ENCODE data around the gene INTS14.
A peak's percentile ranks its signal among the peaks of the same experiment; 100 is the strongest.

INTS14 gene
- 23.3 to 25.9 (median 23.4) reads per million in 3 donors for total RNA-seq

DNA sequence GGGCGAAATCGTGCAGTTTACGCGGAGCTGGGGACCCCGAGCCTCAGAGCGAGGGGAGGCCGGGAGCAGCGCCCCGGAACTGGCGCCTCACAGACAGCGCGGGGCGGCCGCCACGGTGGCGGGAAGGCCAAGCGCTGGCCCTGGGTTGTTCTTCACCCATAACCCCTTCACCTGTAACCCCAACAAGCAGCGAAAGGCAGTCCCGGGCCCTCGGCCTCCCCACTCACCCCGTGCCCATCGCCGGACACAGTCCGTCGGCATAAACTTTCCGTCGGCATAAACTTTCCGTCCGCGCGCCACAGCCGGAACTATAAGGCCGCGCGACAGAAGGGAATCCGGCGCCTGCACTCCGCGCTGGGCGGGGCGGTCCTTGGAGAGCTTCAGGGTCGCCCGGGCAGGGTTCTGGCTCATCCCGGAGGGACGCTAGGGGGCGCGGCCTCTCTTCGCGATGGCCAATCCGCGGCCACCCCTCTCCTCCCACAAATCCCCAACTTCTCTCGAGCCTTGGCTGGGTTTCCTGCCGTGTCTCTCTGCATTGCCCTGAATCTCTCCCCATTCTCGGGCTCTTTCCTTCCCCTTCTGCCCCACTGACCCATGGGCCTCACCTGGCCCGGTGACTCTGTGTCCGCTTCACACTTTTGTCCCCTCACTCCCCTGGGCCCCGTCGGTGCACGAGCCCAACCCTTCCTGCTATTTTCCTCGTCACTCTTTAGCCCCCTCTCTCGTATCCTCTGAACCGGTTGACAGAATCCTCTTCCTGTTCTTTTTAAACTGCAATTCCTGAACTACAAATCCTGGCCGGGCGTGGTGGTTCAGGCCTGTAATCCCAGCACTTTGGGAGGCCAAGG lies at the start of gene INTS14:
Gene INTS14 (minus strand): TSS at position 261 of the 848 bp plus-strand sequence. CDS start 3,751 bp downstream, outside the sequence.
- no peaks in the 10 kb centered on the region for H3K36me3 ChIP-seq (ENCODE audit: control insufficient read depth, insufficient read depth, low read length)
- H3K9me3 ChIP-seq (ENCODE audit: control insufficient read depth, low read length) = no peaks in the 10 kb centered on the region
- peak; percentile 84 to 87 (median 84) for DNase-seq
- H3K27ac ChIP-seq (ENCODE audit: insufficient read depth, low read length, poor library complexity, severe bottlenecking) = peak within 1 kb of the TSS; percentile 84
- peak within 1 kb of the TSS; percentile 73 for H3K4me3 ChIP-seq (ENCODE audit: insufficient read depth, low read depth, low read length, poor library complexity, severe bottlenecking)
- H3K4me1 ChIP-seq (ENCODE audit: control insufficient read depth, insufficient read depth, low read length, poor library complexity, severe bottlenecking) = peaks cover 13% of the 10 kb centered on the region
- H3K27me3 ChIP-seq (replicated peaks; ENCODE audit: control insufficient read depth, insufficient read depth, low read length, poor library complexity, severe bottlenecking) = no peaks in the 10 kb centered on the region

DNA sequence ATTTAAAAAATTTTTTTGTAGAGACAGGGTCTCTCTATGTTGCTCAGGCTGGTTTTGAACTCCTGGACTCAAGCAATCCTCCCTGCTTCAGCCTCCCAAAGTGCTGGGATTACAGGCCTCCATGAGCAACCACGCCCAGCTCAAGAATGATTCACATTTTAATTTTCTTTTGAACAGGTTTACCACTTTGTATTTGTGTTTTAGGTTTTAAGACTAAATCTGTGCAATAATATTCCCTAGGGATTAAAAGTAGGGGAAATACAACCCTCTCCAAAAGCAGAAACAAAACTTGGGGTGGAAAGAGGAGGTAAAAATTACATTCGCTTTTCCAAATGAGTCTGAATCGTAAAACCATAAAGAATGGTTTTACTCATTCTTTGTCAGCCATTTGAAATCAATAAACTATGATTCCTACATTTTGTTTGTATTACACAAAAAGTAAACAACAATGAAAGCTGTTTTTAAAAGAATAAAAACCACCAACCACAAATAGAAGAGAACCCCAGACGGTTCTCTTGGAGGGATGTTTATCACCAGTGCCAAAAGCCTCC lies 48.6 kb upstream of the INTS14 start:
- no peaks in the 10 kb centered on the region for H3K27me3 ChIP-seq (replicated peaks; ENCODE audit: control insufficient read depth, insufficient read depth, low read length, poor library complexity, severe bottlenecking)
- no peaks in the 10 kb centered on the region for H3K9me3 ChIP-seq (ENCODE audit: control insufficient read depth, low read length)
- no peaks in the 10 kb centered on the region for H3K4me1 ChIP-seq (ENCODE audit: control insufficient read depth, insufficient read depth, low read length, poor library complexity, severe bottlenecking)
- peaks cover 45% of the 10 kb centered on the region for H3K36me3 ChIP-seq (ENCODE audit: control insufficient read depth, insufficient read depth, low read length)
- no peak for DNase-seq
- H3K4me3 ChIP-seq (ENCODE audit: insufficient read depth, low read depth, low read length, poor library complexity, severe bottlenecking) = no peak overlapping the region
- H3K27ac ChIP-seq (ENCODE audit: insufficient read depth, low read length, poor library complexity, severe bottlenecking) = no peak overlapping the region

DNA sequence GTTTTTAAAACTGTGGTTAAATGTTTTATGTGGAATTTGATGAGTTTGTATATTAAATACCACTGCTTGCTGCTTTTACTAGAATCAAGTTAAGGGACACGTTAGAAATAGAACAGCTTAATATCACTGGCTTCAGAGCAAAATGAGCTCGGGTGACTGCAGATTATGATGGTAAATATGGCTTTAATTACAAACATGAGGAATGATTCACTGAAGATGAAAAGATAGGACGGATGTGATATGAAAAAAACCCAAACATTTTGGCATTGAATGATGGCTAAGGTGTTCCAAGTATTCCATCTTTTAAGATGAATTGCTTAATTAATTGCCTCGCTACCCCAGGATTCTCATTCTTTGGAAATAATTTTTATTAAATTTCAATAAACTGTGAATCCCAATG lies 44.5 kb upstream of the INTS14 start:
- Histone ChIP-seq H3K27me3 (replicated peaks; ENCODE audit: control insufficient read depth, insufficient read depth, low read length, poor library complexity, severe bottlenecking) (no peaks in the 10 kb centered on the region), H3K4me1 (ENCODE audit: control insufficient read depth, insufficient read depth, low read length, poor library complexity, severe bottlenecking) (no peaks in the 10 kb centered on the region), H3K9me3 (ENCODE audit: control insufficient read depth, low read length) (no peaks in the 10 kb centered on the region), H3K36me3 (ENCODE audit: control insufficient read depth, insufficient read depth, low read length) (peaks cover 19% of the 10 kb centered on the region), H3K27ac (ENCODE audit: insufficient read depth, low read length, poor library complexity, severe bottlenecking) (no peak overlapping the region), H3K4me3 (ENCODE audit: insufficient read depth, low read depth, low read length, poor library complexity, severe bottlenecking) (no peak overlapping the region)
- no peak for DNase-seq

DNA sequence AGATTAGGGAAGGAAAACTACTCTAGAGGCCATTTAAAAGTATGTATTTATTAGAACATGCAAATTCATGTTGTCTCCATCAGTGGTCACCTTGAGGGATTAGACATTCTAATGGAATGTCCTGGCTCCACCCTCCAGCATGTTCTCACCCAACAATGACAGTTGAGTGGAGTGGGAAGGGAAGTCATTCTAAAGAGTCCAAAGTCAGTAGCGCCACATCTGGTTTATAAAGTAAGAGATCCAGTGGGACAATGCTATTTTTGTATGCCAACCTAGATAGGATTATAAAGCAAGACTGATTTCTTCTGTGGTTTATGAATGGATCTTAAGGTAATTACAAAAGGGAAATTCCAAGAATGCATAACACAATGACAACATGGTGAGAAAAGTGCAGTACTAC lies 44.1 kb upstream of the INTS14 start:
- Histone ChIP-seq H3K27ac (ENCODE audit: insufficient read depth, low read length, poor library complexity, severe bottlenecking) (no peak overlapping the region), H3K36me3 (ENCODE audit: control insufficient read depth, insufficient read depth, low read length) (peaks cover 19% of the 10 kb centered on the region), H3K9me3 (ENCODE audit: control insufficient read depth, low read length) (no peaks in the 10 kb centered on the region), H3K4me1 (ENCODE audit: control insufficient read depth, insufficient read depth, low read length, poor library complexity, severe bottlenecking) (no peaks in the 10 kb centered on the region), H3K27me3 (replicated peaks; ENCODE audit: control insufficient read depth, insufficient read depth, low read length, poor library complexity, severe bottlenecking) (no peaks in the 10 kb centered on the region), H3K4me3 (ENCODE audit: insufficient read depth, low read depth, low read length, poor library complexity, severe bottlenecking) (no peak overlapping the region)
- no peak for DNase-seq

DNA sequence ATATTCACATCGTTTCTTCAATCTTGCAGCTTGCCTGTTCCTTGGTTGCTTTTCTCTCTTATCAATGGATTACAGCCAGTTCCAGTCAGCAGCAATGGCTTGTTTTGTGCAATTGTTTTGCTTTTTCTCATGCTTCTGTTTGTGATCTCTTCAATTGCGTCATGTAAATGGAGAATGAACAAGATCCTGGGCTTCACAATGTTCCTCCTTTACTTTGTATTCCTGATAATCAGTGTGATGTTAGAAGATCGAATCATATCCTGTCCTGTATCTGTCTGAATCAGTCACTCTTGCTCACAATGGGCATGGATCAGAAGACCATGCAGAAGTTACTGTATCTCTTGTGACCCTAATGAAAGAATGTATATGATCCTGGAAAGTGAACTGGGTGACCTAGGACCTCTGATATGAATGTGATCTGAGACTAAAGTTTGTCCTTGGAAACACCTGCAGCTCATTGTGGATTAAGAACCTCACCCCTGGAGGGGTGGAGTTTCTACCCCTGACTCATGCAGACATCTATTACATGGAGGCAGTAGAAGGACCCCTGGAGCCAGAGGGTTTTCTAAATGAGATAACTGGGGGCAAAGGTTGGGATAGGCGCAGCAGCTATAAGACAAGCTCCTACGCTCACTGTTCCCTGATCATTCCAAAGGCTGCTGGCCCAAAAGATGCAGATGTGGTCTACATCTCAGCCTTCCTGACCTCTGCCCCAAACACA lies 43.0 kb upstream of the INTS14 start:
- H3K27me3 ChIP-seq (replicated peaks; ENCODE audit: control insufficient read depth, insufficient read depth, low read length, poor library complexity, severe bottlenecking) = no peaks in the 10 kb centered on the region
- no peak overlapping the region for H3K27ac ChIP-seq (ENCODE audit: insufficient read depth, low read length, poor library complexity, severe bottlenecking)
- H3K9me3 ChIP-seq (ENCODE audit: control insufficient read depth, low read length) = no peaks in the 10 kb centered on the region
- peaks cover 19% of the 10 kb centered on the region for H3K36me3 ChIP-seq (ENCODE audit: control insufficient read depth, insufficient read depth, low read length)
- no peaks in the 10 kb centered on the region for H3K4me1 ChIP-seq (ENCODE audit: control insufficient read depth, insufficient read depth, low read length, poor library complexity, severe bottlenecking)
- DNase-seq = no peak
- no peak overlapping the region for H3K4me3 ChIP-seq (ENCODE audit: insufficient read depth, low read depth, low read length, poor library complexity, severe bottlenecking)

DNA sequence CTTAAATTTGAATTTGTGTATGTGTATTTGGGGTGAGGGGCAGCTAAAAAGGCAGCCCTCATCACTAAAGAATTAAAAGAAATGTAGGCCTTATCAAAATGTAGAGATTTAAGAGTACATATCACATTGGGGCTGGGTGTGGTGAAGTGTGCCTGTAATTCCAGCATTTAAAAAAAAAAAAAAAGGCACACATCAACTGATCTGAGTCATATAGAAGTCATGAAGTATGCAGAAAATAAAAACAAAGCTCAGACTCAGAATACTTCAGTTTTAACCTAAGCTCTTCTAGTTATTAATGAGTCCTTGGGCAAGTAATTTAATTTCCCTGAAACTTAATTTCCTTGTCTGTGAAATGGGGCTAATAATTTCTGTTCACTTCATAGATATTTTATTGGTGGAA lies 42.4 kb upstream of the INTS14 start:
- Histone ChIP-seq H3K36me3 (ENCODE audit: control insufficient read depth, insufficient read depth, low read length) (peaks cover 17% of the 10 kb centered on the region), H3K4me1 (ENCODE audit: control insufficient read depth, insufficient read depth, low read length, poor library complexity, severe bottlenecking) (no peaks in the 10 kb centered on the region), H3K27me3 (replicated peaks; ENCODE audit: control insufficient read depth, insufficient read depth, low read length, poor library complexity, severe bottlenecking) (no peaks in the 10 kb centered on the region), H3K27ac (ENCODE audit: insufficient read depth, low read length, poor library complexity, severe bottlenecking) (no peak overlapping the region), H3K4me3 (ENCODE audit: insufficient read depth, low read depth, low read length, poor library complexity, severe bottlenecking) (no peak overlapping the region), H3K9me3 (ENCODE audit: control insufficient read depth, low read length) (no peaks in the 10 kb centered on the region)
- DNase-seq = no peak

DNA sequence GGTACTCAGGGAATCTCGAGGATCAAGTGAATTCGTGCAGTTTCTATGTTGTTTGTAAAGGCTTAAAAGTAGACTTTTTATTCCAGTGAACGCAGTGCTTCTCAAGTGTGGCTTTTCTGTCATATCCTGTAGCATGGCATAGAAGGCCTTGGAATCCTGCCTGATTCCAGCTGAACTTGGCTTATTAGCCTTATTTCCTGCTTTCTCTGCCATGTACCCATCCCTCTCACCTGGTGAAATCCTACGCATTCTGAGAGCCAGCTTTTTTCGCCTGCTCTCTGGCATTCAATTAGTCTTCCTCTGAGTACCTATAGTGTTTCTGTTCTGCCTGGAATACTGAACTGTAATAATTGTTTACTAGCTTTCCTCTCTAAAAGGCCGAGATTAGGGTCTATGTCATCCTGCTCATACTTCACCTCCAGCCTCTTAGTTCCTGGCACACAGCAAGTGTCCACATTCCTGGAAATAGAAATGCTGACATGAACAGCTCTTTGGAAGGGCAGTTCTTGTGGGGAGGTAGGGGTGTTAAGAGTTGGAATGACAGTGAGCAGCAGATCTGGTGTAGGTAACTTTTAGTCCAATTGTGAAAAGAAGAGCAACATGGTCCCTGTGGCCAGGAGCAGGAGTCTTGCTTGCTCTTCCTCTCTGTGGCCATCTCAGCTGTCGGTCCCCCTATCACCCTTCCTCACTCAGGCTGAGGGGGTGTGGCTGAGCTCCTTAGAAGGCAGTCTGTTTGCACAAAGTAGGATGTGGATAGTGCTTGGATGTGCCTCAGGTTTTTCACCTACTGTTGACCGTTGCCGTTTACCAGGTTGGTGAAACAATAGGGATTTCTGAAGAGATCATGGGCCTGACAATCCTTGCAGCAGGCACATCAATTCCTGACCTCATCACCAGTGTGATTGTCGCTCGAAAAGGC lies 41.2 kb upstream of the INTS14 start:
- DNase-seq = no peak
- H3K36me3 ChIP-seq (ENCODE audit: control insufficient read depth, insufficient read depth, low read length) = peaks cover 9% of the 10 kb centered on the region

DNA sequence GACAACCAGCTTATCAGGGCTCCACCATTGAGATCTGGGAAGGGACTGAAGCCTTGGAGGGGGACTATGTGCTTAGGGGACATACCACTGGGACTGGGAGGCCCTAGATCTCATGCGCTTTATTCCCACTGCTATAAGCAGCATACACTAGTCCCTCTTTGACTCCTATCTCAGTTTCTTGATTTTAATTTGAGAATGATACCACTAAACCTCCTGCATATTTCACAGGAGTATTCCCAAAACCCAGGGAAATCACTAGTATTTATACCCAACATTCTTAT lies 40.1 kb upstream of the INTS14 start:
- H3K36me3 ChIP-seq (ENCODE audit: control insufficient read depth, insufficient read depth, low read length) = peaks cover 4% of the 10 kb centered on the region
- no peaks in the 10 kb centered on the region for H3K4me1 ChIP-seq (ENCODE audit: control insufficient read depth, insufficient read depth, low read length, poor library complexity, severe bottlenecking)
- no peak for DNase-seq
- no peaks in the 10 kb centered on the region for H3K27me3 ChIP-seq (replicated peaks; ENCODE audit: control insufficient read depth, insufficient read depth, low read length, poor library complexity, severe bottlenecking)
- no peak overlapping the region for H3K4me3 ChIP-seq (ENCODE audit: insufficient read depth, low read depth, low read length, poor library complexity, severe bottlenecking)
- H3K9me3 ChIP-seq (ENCODE audit: control insufficient read depth, low read length) = no peaks in the 10 kb centered on the region
- H3K27ac ChIP-seq (ENCODE audit: insufficient read depth, low read length, poor library complexity, severe bottlenecking) = no peak overlapping the region

More for the DNA sequence above, 41.2 kb upstream of the INTS14 start:
- H3K4me1 ChIP-seq (ENCODE audit: control insufficient read depth, insufficient read depth, low read length, poor library complexity, severe bottlenecking) = no peaks in the 10 kb centered on the region
- H3K27me3 ChIP-seq (replicated peaks; ENCODE audit: control insufficient read depth, insufficient read depth, low read length, poor library complexity, severe bottlenecking) = no peaks in the 10 kb centered on the region
- H3K4me3 ChIP-seq (ENCODE audit: insufficient read depth, low read depth, low read length, poor library complexity, severe bottlenecking) = no peak overlapping the region
- no peak overlapping the region for H3K27ac ChIP-seq (ENCODE audit: insufficient read depth, low read length, poor library complexity, severe bottlenecking)
- no peaks in the 10 kb centered on the region for H3K9me3 ChIP-seq (ENCODE audit: control insufficient read depth, low read length)

DNA sequence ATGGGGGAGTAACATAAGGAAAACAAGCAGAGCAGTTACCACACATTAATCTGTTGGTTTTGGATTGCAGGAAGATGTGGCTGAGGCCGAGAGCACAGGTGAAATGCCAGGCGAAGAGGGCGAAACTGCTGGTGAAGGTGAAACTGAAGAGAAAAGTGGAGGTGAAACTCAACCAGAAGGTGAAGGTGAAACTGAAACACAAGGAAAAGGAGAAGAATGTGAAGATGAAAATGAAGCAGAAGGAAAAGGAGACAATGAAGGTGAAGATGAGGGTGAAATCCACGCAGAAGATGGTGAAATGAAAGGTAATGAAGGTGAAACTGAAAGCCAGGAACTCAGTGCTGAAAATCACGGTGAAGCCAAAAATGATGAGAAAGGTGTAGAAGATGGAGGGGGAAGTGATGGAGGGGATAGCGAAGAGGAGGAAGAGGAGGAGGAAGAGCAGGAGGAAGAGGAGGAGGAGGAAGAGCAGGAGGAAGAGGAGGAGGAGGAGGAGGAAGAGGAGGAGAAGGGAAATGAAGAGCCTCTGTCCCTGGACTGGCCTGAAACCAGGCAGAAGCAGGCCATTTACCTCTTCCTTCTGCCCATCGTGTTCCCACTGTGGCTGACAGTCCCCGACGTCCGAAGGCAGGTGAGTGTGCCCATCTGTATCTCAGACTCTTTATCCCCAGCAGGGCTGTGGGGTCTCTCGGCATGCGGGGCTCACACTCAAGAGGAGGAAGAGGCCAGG lies 39.5 kb upstream of the INTS14 start:
- Histone ChIP-seq H3K4me3 (ENCODE audit: insufficient read depth, low read depth, low read length, poor library complexity, severe bottlenecking) (no peak overlapping the region), H3K9me3 (ENCODE audit: control insufficient read depth, low read length) (no peaks in the 10 kb centered on the region), H3K4me1 (ENCODE audit: control insufficient read depth, insufficient read depth, low read length, poor library complexity, severe bottlenecking) (no peaks in the 10 kb centered on the region), H3K27ac (ENCODE audit: insufficient read depth, low read length, poor library complexity, severe bottlenecking) (no peak overlapping the region), H3K27me3 (replicated peaks; ENCODE audit: control insufficient read depth, insufficient read depth, low read length, poor library complexity, severe bottlenecking) (no peaks in the 10 kb centered on the region), H3K36me3 (ENCODE audit: control insufficient read depth, insufficient read depth, low read length) (peaks cover 4% of the 10 kb centered on the region)
- DNase-seq = no peak

All from effector memory CD4-positive, alpha-beta T cell (primary cell).